Effector CD8-positive, alpha-beta T cell (primary cell): ENCODE measurements around the gene ROMO1.

Experiments used
- DNase-seq: peaks from one replicate; lab custom pipeline; 2025; lab: John Stamatoyannopoulos, UW
- total RNA-seq, 4 experiments: gene quantifications; one replicate each; lab custom pipeline; 2026; lab: John Stamatoyannopoulos, UW

The ROMO1 gene
- total RNA-seq = 14.4 to 29.3 (median 19.8) reads per million in 4 experiments

GRCh38 chr20:35699127-35699956 lies at the start of gene ROMO1, which contains the start of gene NFS1:
Gene ROMO1 (plus strand): TSS chr20:35699405. CDS start chr20:35699633, 228 bp downstream.
Gene NFS1 (minus strand): TSS chr20:35699352. CDS start chr20:35699288, 64 bp downstream.
- peak; percentile 77 for DNase-seq

- DNase-seq = no peak
Observed at GRCh38 chr20:35650632-35651031, 48.6 kb upstream of the ROMO1 start.

GRCh38 chr20:35651958-35652357 lies 47.2 kb upstream of the ROMO1 start:
- no peak for DNase-seq

GRCh38 chr20:35652641-35653429 lies 46.4 kb upstream of the ROMO1 start:
- no peak for DNase-seq

- DNase-seq = no peak
Observed at GRCh38 chr20:35653430-35653734, 45.8 kb upstream of the ROMO1 start.

- DNase-seq = no peak
Observed at GRCh38 chr20:35653893-35654292, 45.3 kb upstream of the ROMO1 start.

GRCh38 chr20:35654415-35654814 lies 44.8 kb upstream of the ROMO1 start:
- DNase-seq = no peak

GRCh38 chr20:35657271-35657670 lies 41.9 kb upstream of the ROMO1 start:
- no peak for DNase-seq

- no peak for DNase-seq
Observed at GRCh38 chr20:35660122-35660937, 38.9 kb upstream of the ROMO1 start.

GRCh38 chr20:35661053-35661452 lies 38.2 kb upstream of the ROMO1 start:
- no peak for DNase-seq

- DNase-seq = no peak
Observed at GRCh38 chr20:35661908-35662307, 37.3 kb upstream of the ROMO1 start.

GRCh38 chr20:35662551-35662950 lies 36.7 kb upstream of the ROMO1 start:
- DNase-seq = no peak

GRCh38 chr20:35663516-35664465 lies 35.4 kb upstream of the ROMO1 start:
- peak; percentile 46 for DNase-seq

GRCh38 chr20:35664466-35665206 lies 34.6 kb upstream of the ROMO1 start, which contains the start of the genes CPNE1 and RBM12:
Gene CPNE1 (minus strand): TSS chr20:35664900. CDS start chr20:35632923, 31,977 bp downstream.
Gene RBM12 (minus strand): TSS chr20:35664900. CDS start chr20:35655322, 9,578 bp downstream.
- DNase-seq = peak; percentile 86

- no peak for DNase-seq
Observed at GRCh38 chr20:35665949-35666288, 33.3 kb upstream of the ROMO1 start.

GRCh38 chr20:35669221-35669620 lies 30.0 kb upstream of the ROMO1 start:
- DNase-seq = no peak

GRCh38 chr20:35669681-35670080 lies 29.5 kb upstream of the ROMO1 start:
- no peak for DNase-seq

GRCh38 chr20:35673884-35674283 lies 25.3 kb upstream of the ROMO1 start:
- DNase-seq = no peak

- no peak for DNase-seq
Observed at GRCh38 chr20:35674921-35675320, 24.3 kb upstream of the ROMO1 start.
